Fibroblast of lung (primary cell): Measurements from ENCODE around the gene INSIG2. TPM values are rescaled to one million over a fixed set of nuclear protein-coding genes. Genes with fewer than 3 reads are reported as not detected.

Experiments
- DNase-seq, 2 donors: peaks; one replicate each; pipeline versions ENCODE4 v3.0.0 to v3.0.0-alpha.2; 2010; ENCODE audit warnings: low read depth in 2 of 2
- H2AFZ ChIP-seq: 2 replicates; pipeline ENCODE4 v1.5.1; 2012; ENCODE audit warnings: low read length, control low read depth, inconsistent platforms
- H3K27ac ChIP-seq: 2 replicates; pipeline ENCODE4 v1.5.1; 2011; ENCODE audit warnings: low read length, control low read depth; ENCODE audit not compliant: insufficient read depth
- H3K27me3 ChIP-seq: 2 replicates; pipeline ENCODE4 v1.5.1; 2011; ENCODE audit warnings: mild to moderate bottlenecking, low read length; ENCODE audit not compliant: control insufficient read depth, insufficient read depth
- H3K36me3 ChIP-seq: 2 replicates; pipeline ENCODE4 v1.5.1; 2011; ENCODE audit warnings: low read length; ENCODE audit not compliant: control insufficient read depth, insufficient read depth
- H3K4me1 ChIP-seq: 2 replicates; pipeline ENCODE4 v1.5.1; 2011; ENCODE audit warnings: low read length; ENCODE audit not compliant: control insufficient read depth, insufficient read depth; ENCODE audit errors: extremely low read depth
- H3K4me2 ChIP-seq: 2 replicates; pipeline ENCODE4 v1.5.1; 2011; ENCODE audit warnings: low read length, control low read depth; ENCODE audit not compliant: insufficient read depth; ENCODE audit errors: extremely low read depth
- H3K4me3 ChIP-seq, 4 experiments: fragments of 200-600 bp in 1 of 4; sonication (generic) in 1 of 4; replicated peaks in 1 of 4; 2 replicates each; pipeline ENCODE4 v1.5.1; 2011 to 2016; ENCODE audit warnings: low read length in 4 of 4, low read depth in 3 of 4, mild to moderate bottlenecking in 3 of 4, control low read depth in 2 of 4, inconsistent platforms in 1 of 4, mixed read lengths in 1 of 4; ENCODE audit not compliant: insufficient read depth in 1 of 4; ENCODE audit errors: control extremely low read depth in 1 of 4
- H3K79me2 ChIP-seq: 2 replicates; pipeline ENCODE4 v1.5.1; 2012; ENCODE audit warnings: mild to moderate bottlenecking, low read length, inconsistent platforms; ENCODE audit not compliant: control insufficient read depth, insufficient read depth
- H3K9ac ChIP-seq: 2 replicates; pipeline ENCODE4 v1.5.1; 2011; ENCODE audit warnings: mild to moderate bottlenecking, low read length, control low read depth; ENCODE audit not compliant: insufficient read depth
- H3K9me3 ChIP-seq: 2 replicates; pipeline ENCODE4 v1.5.1; 2012; ENCODE audit warnings: low read depth, low read length; ENCODE audit not compliant: control insufficient read depth, insufficient read depth
- H4K20me1 ChIP-seq: 2 replicates; pipeline ENCODE4 v1.5.1; 2011; ENCODE audit warnings: low read length; ENCODE audit not compliant: control insufficient read depth, insufficient read depth; ENCODE audit errors: extremely low read depth
- CTCF ChIP-seq, 2 donors: IDR thresholded peaks in 1 of 2; conservative IDR thresholded peaks in 1 of 2; 1 replicate in 1 of 2; 2 replicates in 1 of 2; pipeline ENCODE4 v1.5.1; 2011 to 2012; ENCODE audit warnings: low read length in 2 of 2, control low read depth in 1 of 2, inconsistent platforms in 1 of 2, low read depth in 1 of 2, mild to moderate bottlenecking in 1 of 2
- EZH2 ChIP-seq: IDR thresholded peaks from 2 replicates; pipeline ENCODE4 v1.5.1; 2012; ENCODE audit warnings: low read length, control low read depth, mild to moderate bottlenecking; ENCODE audit errors: missing control alignments
- polyA plus RNA-seq, 2 donors: library from polyadenylated mRNA; depleted of rRNA in 1 of 2; stranded (reverse) in 1 of 2; unstranded in 1 of 2; fragments of >200 nt; gene quantifications; 2 replicates each; pipeline ENCODE4 v1.2.1, GENCODE V29; 2011 to 2012; ENCODE audit warnings: missing spikeins in 1 of 2
- total RNA-seq: library from RNA; depleted of rRNA; stranded (reverse); fragments of >200 nt; gene quantifications from 2 replicates; pipeline ENCODE4 v1.2.1, GENCODE V29; 2014

Gene INSIG2
- total and polyA plus RNA-seq, 2 donors (not counting 1 experiment from before 2014, with no cell fraction given) = 9.9 to 31.1 TPM

- no peak for DNase-seq
- no peak overlapping the region for H3K27ac ChIP-seq
Observed at GRCh38 chr2:118121986-118122524, 33.8 kb downstream of the INSIG2 start.

GRCh38 chr2:118122594-118123281 is 34.5 kb downstream of the INSIG2 start:
- Histone ChIP-seq H3K9ac (no peak overlapping the region), H3K4me3 (no peak overlapping the region), H4K20me1 (no peaks in the 10 kb centered on the region), H3K27ac (no peak overlapping the region), H3K4me2 (no peak overlapping the region), H3K4me1 (peaks cover 2% of the 10 kb centered on the region), H3K27me3 (no peaks in the 10 kb centered on the region), H3K36me3 (no peaks in the 10 kb centered on the region), H2AFZ (no peak overlapping the region), H3K79me2 (no peaks in the 10 kb centered on the region), H3K9me3 (no peaks in the 10 kb centered on the region)
- DNase-seq = no peak
- TF ChIP-seq EZH2 = no peak
- TF ChIP-seq CTCF (conservative IDR thresholded peaks at IDR 0.05 in 1 of 2, IDR thresholded peaks at IDR 0.05 in 1 of 2; ENCODE audit: low read depth in 1 of 2, low read length in 2 of 2) = no peak

More at GRCh38 chr2:118121986-118122524, 33.8 kb downstream of the INSIG2 start:
- Histone ChIP-seq H3K4me2 (no peak overlapping the region), H3K36me3 (no peaks in the 10 kb centered on the region), H4K20me1 (no peaks in the 10 kb centered on the region), H3K4me3 (no peak overlapping the region), H3K9me3 (no peaks in the 10 kb centered on the region), H3K9ac (no peak overlapping the region), H3K4me1 (peaks cover 2% of the 10 kb centered on the region), H3K79me2 (no peaks in the 10 kb centered on the region), H2AFZ (no peak overlapping the region), H3K27me3 (no peaks in the 10 kb centered on the region)
- TF ChIP-seq CTCF (conservative IDR thresholded peaks at IDR 0.05 in 1 of 2, IDR thresholded peaks at IDR 0.05 in 1 of 2; ENCODE audit: low read depth in 1 of 2, low read length in 2 of 2) (no peak), EZH2 (no peak)

GRCh38 chr2:118123561-118124232 is 35.4 kb downstream of the INSIG2 start:
- Histone ChIP-seq H3K4me1 (peaks cover 2% of the 10 kb centered on the region), H3K9me3 (no peaks in the 10 kb centered on the region), H3K27ac (no peak overlapping the region), H4K20me1 (no peaks in the 10 kb centered on the region), H3K9ac (no peak overlapping the region), H2AFZ (no peak overlapping the region), H3K27me3 (no peaks in the 10 kb centered on the region), H3K4me2 (peak overlapping the region; percentile 0), H3K36me3 (no peaks in the 10 kb centered on the region), H3K4me3 (no peak overlapping the region), H3K79me2 (no peaks in the 10 kb centered on the region)
- peak; percentile 61 to 90 for DNase-seq
- no peak for TF ChIP-seq EZH2
